NCI-H2196 treated with DMSO at 0.1 percent for 48 hours (cell line): ENCODE results near the gene ANKRD37.
"Not testable (repeated sequence)": the region's sequence is repeated elsewhere in the genome, so short reads cannot be mapped to it uniquely, and the experiment has no call there.

Experiments
- DNase-seq: peaks from one replicate; lab custom pipeline; 2025; ENCODE audit not compliant: unreplicated experiment; lab: John Stamatoyannopoulos, UW

The ANKRD37 gene

GRCh38 chr4:185396724-185397385, at the start of gene ANKRD37:
Gene ANKRD37 (plus strand): TSS chr4:185396841. CDS start chr4:185396924, 83 bp downstream.
- DNase-seq, result peak; percentile 33

GRCh38 chr4:185346975-185347601, 49.6 kb upstream of the ANKRD37 start:
- no peak for DNase-seq

GRCh38 chr4:185351691-185352090, 45.0 kb upstream of the ANKRD37 start:
- DNase-seq, result no peak

GRCh38 chr4:185352202-185352601, 44.4 kb upstream of the ANKRD37 start:
- no peak for DNase-seq

GRCh38 chr4:185352741-185353140, 43.9 kb upstream of the ANKRD37 start:
- DNase-seq, result no peak

GRCh38 chr4:185357211-185357610, 39.4 kb upstream of the ANKRD37 start:
- no peak for DNase-seq

- DNase-seq, result no peak
Measured at GRCh38 chr4:185357733-185358440, 38.8 kb upstream of the ANKRD37 start.

GRCh38 chr4:185358514-185358913, 38.1 kb upstream of the ANKRD37 start:
- DNase-seq, result no peak

GRCh38 chr4:185358959-185359358, 37.7 kb upstream of the ANKRD37 start:
- DNase-seq, result no peak

GRCh38 chr4:185359767-185360446, 36.7 kb upstream of the ANKRD37 start:
- DNase-seq, result no peak

- DNase-seq, result no peak
Measured at GRCh38 chr4:185361872-185362271, 34.8 kb upstream of the ANKRD37 start.

GRCh38 chr4:185362570-185362969, 34.1 kb upstream of the ANKRD37 start:
- not testable (repeated sequence) for DNase-seq

GRCh38 chr4:185363251-185363650, 33.4 kb upstream of the ANKRD37 start:
- no peak for DNase-seq

- no peak for DNase-seq
Measured at GRCh38 chr4:185364886-185365285, 31.8 kb upstream of the ANKRD37 start.

GRCh38 chr4:185369731-185370130, 26.9 kb upstream of the ANKRD37 start:
- DNase-seq, result no peak

- no peak for DNase-seq
Measured at GRCh38 chr4:185370268-185370949, 26.2 kb upstream of the ANKRD37 start.

- no peak for DNase-seq
Measured at GRCh38 chr4:185371702-185372101, 24.9 kb upstream of the ANKRD37 start.

GRCh38 chr4:185374027-185374426, 22.6 kb upstream of the ANKRD37 start:
- no peak for DNase-seq

GRCh38 chr4:185374573-185374972, 22.1 kb upstream of the ANKRD37 start:
- no peak for DNase-seq

GRCh38 chr4:185378264-185378663, 18.4 kb upstream of the ANKRD37 start:
- DNase-seq, result no peak
